ENCODE data around the gene KIF5B.

The KIF5B gene

DNA sequence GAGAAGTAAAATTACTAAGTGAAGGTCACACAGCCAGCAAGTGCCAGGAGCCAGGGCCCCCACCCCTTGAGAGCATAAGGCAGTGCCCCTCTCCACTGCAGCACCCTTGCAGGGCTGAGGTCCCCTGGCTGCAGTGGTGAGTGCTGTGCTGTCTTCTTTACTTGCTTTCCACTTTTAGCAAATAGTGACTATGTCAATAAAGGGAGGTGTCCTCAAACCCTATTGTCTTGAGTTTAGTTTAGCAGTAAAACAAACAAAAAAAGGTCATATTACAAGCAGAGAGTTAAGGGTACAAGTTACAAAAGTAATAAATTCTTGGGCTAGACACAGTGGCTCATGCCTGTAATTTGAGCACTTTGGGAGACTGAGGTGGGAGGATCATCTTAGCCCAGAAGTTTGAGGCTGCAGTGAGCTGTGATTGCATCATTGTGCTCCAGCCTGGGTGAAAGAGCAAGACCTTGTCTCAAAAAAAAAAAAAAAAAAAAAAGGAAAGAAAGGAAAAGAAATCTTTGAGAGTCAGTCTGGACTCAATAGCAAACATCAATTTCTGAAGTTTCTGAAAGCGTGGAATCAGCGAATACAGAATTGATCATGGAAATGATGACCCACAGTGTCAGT lies 39.0 kb upstream of the KIF5B start:
- no peak overlapping the region for H3K4me3 ChIP-seq (ENCODE audit: low read depth, low read length)

DNA sequence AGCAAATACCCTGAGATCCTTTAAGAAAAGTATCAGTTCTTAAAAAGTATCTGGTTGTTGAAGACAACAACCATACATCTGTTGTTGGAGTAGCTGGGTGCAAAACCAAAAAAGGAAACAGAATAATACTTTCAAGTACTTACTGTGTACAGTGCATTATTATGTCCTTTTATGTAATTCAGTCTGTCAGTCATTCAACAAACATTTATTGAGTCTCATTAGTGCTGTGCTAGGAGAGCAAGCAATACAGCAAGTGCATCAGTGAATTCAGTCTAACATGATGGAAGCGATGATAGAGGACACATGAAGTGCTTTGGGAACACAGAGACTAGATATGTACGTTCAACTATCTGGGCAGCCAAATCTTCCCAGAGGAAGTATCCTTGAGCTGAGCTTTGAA lies 37.4 kb upstream of the KIF5B start:
- H3K4me3 ChIP-seq (ENCODE audit: low read depth, low read length): no peak overlapping the region
- DNase-seq (ENCODE audit: low read depth): no peak
- TF ChIP-seq MYC (IDR thresholded peaks at IDR 0.05; ENCODE audit: low read depth, low read length) (no peak), POLR2A (IDR thresholded peaks at IDR 0.05; ENCODE audit: extremely low read depth, insufficient read length) (no peak)
- TF ChIP-seq, protein P1, sequence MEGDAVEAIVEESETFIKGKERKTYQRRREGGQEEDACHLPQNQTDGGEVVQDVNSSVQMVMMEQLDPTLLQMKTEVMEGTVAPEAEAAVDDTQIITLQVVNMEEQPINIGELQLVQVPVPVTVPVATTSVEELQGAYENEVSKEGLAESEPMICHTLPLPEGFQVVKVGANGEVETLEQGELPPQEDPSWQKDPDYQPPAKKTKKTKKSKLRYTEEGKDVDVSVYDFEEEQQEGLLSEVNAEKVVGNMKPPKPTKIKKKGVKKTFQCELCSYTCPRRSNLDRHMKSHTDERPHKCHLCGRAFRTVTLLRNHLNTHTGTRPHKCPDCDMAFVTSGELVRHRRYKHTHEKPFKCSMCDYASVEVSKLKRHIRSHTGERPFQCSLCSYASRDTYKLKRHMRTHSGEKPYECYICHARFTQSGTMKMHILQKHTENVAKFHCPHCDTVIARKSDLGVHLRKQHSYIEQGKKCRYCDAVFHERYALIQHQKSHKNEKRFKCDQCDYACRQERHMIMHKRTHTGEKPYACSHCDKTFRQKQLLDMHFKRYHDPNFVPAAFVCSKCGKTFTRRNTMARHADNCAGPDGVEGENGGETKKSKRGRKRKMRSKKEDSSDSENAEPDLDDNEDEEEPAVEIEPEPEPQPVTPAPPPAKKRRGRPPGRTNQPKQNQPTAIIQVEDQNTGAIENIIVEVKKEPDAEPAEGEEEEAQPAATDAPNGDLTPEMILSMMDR (IDR thresholded peaks at IDR 0.05; ENCODE audit: low read depth, low read length): no peak
- TF ChIP-seq, protein P2, sequence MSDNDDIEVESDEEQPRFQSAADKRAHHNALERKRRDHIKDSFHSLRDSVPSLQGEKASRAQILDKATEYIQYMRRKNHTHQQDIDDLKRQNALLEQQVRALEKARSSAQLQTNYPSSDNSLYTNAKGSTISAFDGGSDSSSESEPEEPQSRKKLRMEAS (IDR thresholded peaks at IDR 0.05; ENCODE audit: low read depth, low read length): no peak

More for the DNA sequence above, 39.0 kb upstream of the KIF5B start:
- TF ChIP-seq POLR2A (IDR thresholded peaks at IDR 0.05; ENCODE audit: extremely low read depth, insufficient read length): no peak
- no peak for TF ChIP-seq MYC (IDR thresholded peaks at IDR 0.05; ENCODE audit: low read depth, low read length)
- TF ChIP-seq, protein P1 (IDR thresholded peaks at IDR 0.05; ENCODE audit: low read depth, low read length): no peak
- TF ChIP-seq, protein P2 (IDR thresholded peaks at IDR 0.05; ENCODE audit: low read depth, low read length): no peak
- no peak for DNase-seq (ENCODE audit: low read depth)

DNA sequence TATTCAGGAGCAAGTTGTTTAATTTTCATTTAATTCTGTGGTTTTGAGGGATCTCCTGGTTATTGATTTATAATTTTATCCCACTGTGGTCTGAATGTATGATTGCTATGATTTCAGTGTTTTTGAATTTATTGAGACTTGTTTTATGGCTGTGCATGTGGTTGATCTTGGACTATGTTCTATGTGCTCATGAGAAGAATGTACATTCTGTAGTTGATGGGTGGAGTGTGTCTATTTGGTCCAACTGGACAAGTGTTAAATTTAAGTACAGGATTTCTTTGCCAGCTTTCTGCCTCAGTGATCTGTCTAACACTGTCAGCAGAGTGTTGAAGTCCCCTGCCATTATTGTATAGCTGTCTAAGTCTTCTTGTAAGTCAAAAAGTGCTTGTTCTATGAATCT lies 34.8 kb upstream of the KIF5B start:
- TF ChIP-seq, protein P1 (IDR thresholded peaks at IDR 0.05; ENCODE audit: low read depth, low read length): no peak
- no peak for TF ChIP-seq POLR2A (IDR thresholded peaks at IDR 0.05; ENCODE audit: extremely low read depth, insufficient read length)
- no peak for TF ChIP-seq MYC (IDR thresholded peaks at IDR 0.05; ENCODE audit: low read depth, low read length)
- TF ChIP-seq, protein P2 (IDR thresholded peaks at IDR 0.05; ENCODE audit: low read depth, low read length): no peak
- DNase-seq (ENCODE audit: low read depth): no peak
- H3K4me3 ChIP-seq (ENCODE audit: low read depth, low read length): no peak overlapping the region

DNA sequence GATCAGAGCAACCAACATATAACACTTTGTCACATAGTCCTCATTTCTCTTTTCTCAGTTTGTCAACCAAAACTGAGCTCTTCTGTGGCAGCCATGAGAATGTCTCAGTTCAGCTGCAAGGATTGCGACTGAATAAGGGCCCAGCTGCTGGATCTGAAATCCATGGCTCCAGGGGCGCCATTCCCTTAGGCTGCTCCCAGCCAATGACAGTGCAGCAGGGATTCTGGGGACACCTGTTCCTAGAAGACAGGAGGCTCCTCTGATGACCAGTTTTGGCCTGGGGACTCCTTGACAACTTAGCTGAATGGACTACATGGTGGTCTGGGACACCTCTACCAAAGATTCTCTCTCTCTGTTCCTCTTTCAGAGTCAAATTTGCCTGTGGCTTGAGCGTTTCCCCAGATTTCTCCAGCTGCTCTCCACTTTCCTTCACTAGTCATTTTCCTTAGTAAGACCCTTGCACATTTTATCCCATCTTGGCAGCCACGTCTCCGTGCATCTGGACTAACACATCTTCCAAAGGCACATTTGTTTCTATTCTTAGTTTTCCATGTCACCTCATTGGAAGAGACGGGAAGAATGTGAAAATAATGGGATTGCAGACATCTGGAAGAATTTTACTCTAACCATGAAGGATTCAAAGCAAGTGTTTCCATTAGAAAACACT lies 28.1 kb upstream of the KIF5B start:
- TF ChIP-seq, protein P1 (IDR thresholded peaks at IDR 0.05; ENCODE audit: low read depth, low read length): no peak
- no peak for TF ChIP-seq MYC (IDR thresholded peaks at IDR 0.05; ENCODE audit: low read depth, low read length)
- TF ChIP-seq POLR2A (IDR thresholded peaks at IDR 0.05; ENCODE audit: extremely low read depth, insufficient read length): no peak
- TF ChIP-seq, protein P2 (IDR thresholded peaks at IDR 0.05; ENCODE audit: low read depth, low read length): no peak
- DNase-seq (ENCODE audit: low read depth): no peak

DNA sequence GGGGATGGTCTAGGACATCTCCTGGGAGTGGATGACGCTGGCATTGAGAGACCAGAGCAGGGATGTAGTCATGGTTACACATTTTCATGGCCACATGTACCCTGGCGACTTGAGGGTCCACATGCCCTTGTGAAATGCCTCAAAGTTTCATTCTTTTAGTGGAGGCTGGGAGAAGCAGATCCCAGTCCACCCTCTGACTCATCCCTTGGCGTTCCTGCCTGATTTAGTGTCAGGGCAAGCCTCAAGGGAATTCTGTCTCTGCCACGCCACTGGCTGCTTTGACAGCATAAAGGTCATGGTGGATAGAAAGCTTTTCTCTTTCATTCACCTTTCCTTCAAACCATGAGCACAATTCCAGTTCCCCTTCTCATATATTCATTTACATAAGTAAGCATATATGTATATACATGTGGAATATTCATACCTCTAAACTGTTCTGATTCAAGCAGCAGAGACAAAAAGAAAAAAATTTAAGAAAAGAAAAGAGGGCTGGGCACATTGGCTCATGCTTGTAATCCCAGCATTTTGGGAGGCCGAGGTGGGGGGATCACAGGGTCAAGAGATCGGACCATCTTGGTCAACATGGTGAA lies 21.8 kb upstream of the KIF5B start:
- no peak overlapping the region for H3K4me3 ChIP-seq (ENCODE audit: low read depth, low read length)
- no peak for DNase-seq (ENCODE audit: low read depth)
- TF ChIP-seq, protein P1 (IDR thresholded peaks at IDR 0.05; ENCODE audit: low read depth, low read length): no peak
- no peak for TF ChIP-seq MYC (IDR thresholded peaks at IDR 0.05; ENCODE audit: low read depth, low read length)
- TF ChIP-seq, protein P2 (IDR thresholded peaks at IDR 0.05; ENCODE audit: low read depth, low read length): no peak
- TF ChIP-seq POLR2A (IDR thresholded peaks at IDR 0.05; ENCODE audit: extremely low read depth, insufficient read length): no peak

More for the DNA sequence above, 28.1 kb upstream of the KIF5B start:
- H3K4me3 ChIP-seq (ENCODE audit: low read depth, low read length): no peak overlapping the region
